ENCODE measurements around the gene PLPPR4.
"Not testable (repeated sequence)": the region's sequence is repeated elsewhere in the genome, so short reads cannot be mapped to it uniquely, and the experiment has no call there.

PLPPR4 gene

GRCh38 chr1:99264201-99265021, at the start of gene PLPPR4:
Gene PLPPR4, plus strand, starts transcription at chr1:99264492. Its CDS starts 102 bp downstream, at chr1:99264594.
- DNase-seq: no peak

- DNase-seq: no peak
Measured at GRCh38 chr1:99216956-99217355, 47.3 kb upstream of the PLPPR4 start.

GRCh38 chr1:99217599-99217998, 46.7 kb upstream of the PLPPR4 start:
- DNase-seq: no peak

- DNase-seq: no peak
Measured at GRCh38 chr1:99218572-99218971, 45.7 kb upstream of the PLPPR4 start.

GRCh38 chr1:99218999-99219398, 45.3 kb upstream of the PLPPR4 start:
- no peak for DNase-seq

- DNase-seq: no peak
Measured at GRCh38 chr1:99227056-99227897, 37.0 kb upstream of the PLPPR4 start.

- DNase-seq: no peak
Measured at GRCh38 chr1:99228153-99228552, 36.1 kb upstream of the PLPPR4 start.

GRCh38 chr1:99229122-99229521, 35.2 kb upstream of the PLPPR4 start:
- DNase-seq: no peak

- no peak for DNase-seq
Measured at GRCh38 chr1:99230695-99231094, 33.6 kb upstream of the PLPPR4 start.

GRCh38 chr1:99232172-99232571, 32.1 kb upstream of the PLPPR4 start:
- DNase-seq: no peak

- no peak for DNase-seq
Measured at GRCh38 chr1:99233446-99233845, 30.8 kb upstream of the PLPPR4 start.

GRCh38 chr1:99236756-99237155, 27.5 kb upstream of the PLPPR4 start:
- no peak for DNase-seq

GRCh38 chr1:99239690-99240089, 24.6 kb upstream of the PLPPR4 start:
- no peak for DNase-seq

- no peak for DNase-seq
Measured at GRCh38 chr1:99240621-99241020, 23.7 kb upstream of the PLPPR4 start.

GRCh38 chr1:99246152-99246551, 18.1 kb upstream of the PLPPR4 start:
- DNase-seq: no peak

GRCh38 chr1:99247199-99247598, 17.1 kb upstream of the PLPPR4 start:
- no peak for DNase-seq

- no peak for DNase-seq
Measured at GRCh38 chr1:99250728-99251127, 13.6 kb upstream of the PLPPR4 start.

GRCh38 chr1:99251308-99251707, 13.0 kb upstream of the PLPPR4 start:
- no peak for DNase-seq

- DNase-seq: no peak
Measured at GRCh38 chr1:99252630-99253029, 11.7 kb upstream of the PLPPR4 start.

GRCh38 chr1:99260402-99260801, 3.9 kb upstream of the PLPPR4 start:
- DNase-seq: not testable (repeated sequence)

- DNase-seq: no peak
Measured at GRCh38 chr1:99265124-99265523, 832 bp downstream of the PLPPR4 start.

GRCh38 chr1:99266726-99267125, 2.4 kb downstream of the PLPPR4 start:
- DNase-seq: no peak

GRCh38 chr1:99268021-99268420, 3.7 kb downstream of the PLPPR4 start:
- DNase-seq: no peak

- DNase-seq: no peak
Measured at GRCh38 chr1:99269321-99269720, 5.0 kb downstream of the PLPPR4 start.
